Activated CD8-positive, alpha-beta memory T cell treated with anti-CD3 and anti-CD28 coated beads for 36 hours (primary cell): ENCODE data around the gene NEURL1. TPM values are rescaled to one million over a fixed set of nuclear protein-coding genes. Genes with fewer than 3 reads are reported as not detected.

Experiments used
- CTCF ChIA-PET: fragments of 350-600 bp; sonication (Branson Sonifier 250); formaldehyde crosslinking; loops from one replicate; lab custom pipeline; 2021; ENCODE audit warnings: antibody characterized with exemption; lab: Charles Lee
- POLR2A ChIA-PET: fragments of 350-600 bp; sonication (Branson Sonifier 250); formaldehyde crosslinking; loops from one replicate; lab custom pipeline; 2021; ENCODE audit warnings: antibody characterized with exemption; lab: Charles Lee
- total RNA-seq, 2 experiments: library from RNA; stranded (reverse); gene quantifications; one replicate each; pipeline ENCODE4 v1.2.3, GENCODE V29; 2021

NEURL1 gene
- total RNA-seq, 2 experiments from 2014 or later: 1.9 to 2.1 TPM

GRCh38 chr10:103457176-103457712 lies 36.3 kb upstream of the NEURL1 start:
- CTCF ChIA-PET: no interaction called here
- POLR2A ChIA-PET: interaction anchor here (0.5 kb wide), 1 partner anchor 86 kb away, joined by 3 read pairs; no protein-coding TSS in a partner anchor

- CTCF ChIA-PET: no interaction called here
- POLR2A ChIA-PET: interaction anchor here (0.5 kb wide), 1 partner anchor 87 kb away, joined by 3 read pairs; no protein-coding TSS in a partner anchor
Observed at GRCh38 chr10:103457896-103458583, 35.5 kb upstream of the NEURL1 start.

- POLR2A ChIA-PET: no interaction called here
- CTCF ChIA-PET: interaction anchor here (0.5 kb wide), 1 partner anchor 24 kb away, joined by 4 read pairs; no protein-coding TSS in a partner anchor
Observed at GRCh38 chr10:103458720-103459119, 34.8 kb upstream of the NEURL1 start, which contains the start of gene CALHM1. Gene CALHM1, minus strand, starts transcription at chr10:103458900. Its CDS starts 149 bp downstream, at chr10:103458751.

GRCh38 chr10:103459615-103460014 lies 33.9 kb upstream of the NEURL1 start:
- CTCF ChIA-PET: no interaction called here
- POLR2A ChIA-PET: no interaction called here

- ChIA-PET CTCF (interaction anchor here (0.8 to 1.2 kb wide), 4 partner anchors 9 to 37 kb away, joined by 3 to 8 read pairs (median 3); partner anchors contain the start of gene CALHM2), POLR2A (no interaction called here)
Observed at GRCh38 chr10:103463499-103463898, 30.0 kb upstream of the NEURL1 start.

GRCh38 chr10:103465411-103466179 lies 27.9 kb upstream of the NEURL1 start:
- POLR2A ChIA-PET: no interaction called here
- CTCF ChIA-PET: interaction anchor here (0.6 to 1.7 kb wide), 3 partner anchors 12 to 27 kb away, joined by 3 to 5 read pairs (median 3); no protein-coding TSS in a partner anchor

GRCh38 chr10:103466734-103467133 lies 26.8 kb upstream of the NEURL1 start:
- POLR2A ChIA-PET: no interaction called here

GRCh38 chr10:103467406-103467805 lies 26.1 kb upstream of the NEURL1 start:
- ChIA-PET CTCF (no interaction called here), POLR2A (no interaction called here)

More at GRCh38 chr10:103466734-103467133, 26.8 kb upstream of the NEURL1 start:
- CTCF ChIA-PET: no interaction called here

- ChIA-PET POLR2A (interaction anchor here (0.6 kb wide), 2 partner anchors 440 to 582 kb away, joined by 3 to 7 read pairs; no protein-coding TSS in a partner anchor), CTCF (no interaction called here)
Observed at GRCh38 chr10:103469201-103469600, 24.3 kb upstream of the NEURL1 start.

GRCh38 chr10:103470761-103471653 lies 22.5 kb upstream of the NEURL1 start:
- ChIA-PET CTCF (interaction anchor here (1.4 kb wide), 1 partner anchor 53 kb away, joined by 3 read pairs; no protein-coding TSS in a partner anchor), POLR2A (no interaction called here)

- CTCF ChIA-PET: interaction anchor here (0.7 to 1.4 kb wide), 4 partner anchors 9 to 138 kb away, joined by 3 read pairs; no protein-coding TSS in a partner anchor
- POLR2A ChIA-PET: no interaction called here
Observed at GRCh38 chr10:103472005-103472404, 21.5 kb upstream of the NEURL1 start.

- ChIA-PET POLR2A (interaction anchor here (0.6 kb wide), 1 partner anchor 105 kb away, joined by 3 read pairs; no protein-coding TSS in a partner anchor), CTCF (no interaction called here)
Observed at GRCh38 chr10:103473261-103473671, 20.2 kb upstream of the NEURL1 start.

- CTCF ChIA-PET: no interaction called here
- POLR2A ChIA-PET: no interaction called here
Observed at GRCh38 chr10:103474077-103474476, 19.4 kb upstream of the NEURL1 start.

- ChIA-PET POLR2A (no interaction called here), CTCF (interaction anchor here (1.1 to 3.2 kb wide), 3 partner anchors 10 to 26 kb away, joined by 3 to 15 read pairs (median 13); no protein-coding TSS in a partner anchor)
Observed at GRCh38 chr10:103475437-103475836, 18.1 kb upstream of the NEURL1 start.

- ChIA-PET POLR2A (no interaction called here), CTCF (interaction anchor here (0.9 to 3.2 kb wide), 7 partner anchors 9 to 80 kb away, joined by 3 to 15 read pairs (median 3); partner anchors contain the start of genes ATP5MK and PDCD11)
Observed at GRCh38 chr10:103476046-103476768, 17.3 kb upstream of the NEURL1 start.

GRCh38 chr10:103478671-103479070 lies 14.8 kb upstream of the NEURL1 start:
- ChIA-PET POLR2A (no interaction called here), CTCF (interaction anchor here (1.4 kb wide), 1 partner anchor 10 kb away, joined by 3 read pairs; no protein-coding TSS in a partner anchor)

GRCh38 chr10:103479135-103479534 lies 14.4 kb upstream of the NEURL1 start, which contains the start of gene CALHM3:
Gene CALHM3, minus strand, starts transcription at chr10:103479240. Its CDS starts 208 bp downstream, at chr10:103479032.
- ChIA-PET CTCF (interaction anchor here (0.6 to 1.4 kb wide), 2 partner anchors 10 to 92 kb away, joined by 3 read pairs; no protein-coding TSS in a partner anchor), POLR2A (no interaction called here)
